ENCODE measurements around the gene ZNF574. TPM values are rescaled to one million over a fixed set of nuclear protein-coding genes. Genes with fewer than 3 reads are reported as not detected.

Gene ZNF574
- 33.0 to 41.5 TPM (median 35.7 TPM) in 5 replicates for total RNA-seq (2022; extraction: Qiagen RNA extraction; ENCODE audit: low read depth)

GRCh38 chr19:42075616-42076379, at the start of gene ZNF574:
Gene ZNF574, plus strand, starts transcription at chr19:42076166. Its CDS starts 2,441 bp downstream, at chr19:42078607.

GRCh38 chr19:42069619-42070351, 6.2 kb upstream of the ZNF574 start, which contains the start of gene GRIK5:
Gene GRIK5, minus strand, starts transcription at chr19:42070206. Its CDS starts 4,436 bp downstream, at chr19:42065770.

Other genes with a start within 250 kb of the ZNF574 start
- not detected in 5 replicates for gene LYPD4, start 231.5 kb upstream of the ZNF574 start, total RNA-seq (2022; extraction: Qiagen RNA extraction; ENCODE audit: low read depth)
- not detected in 5 replicates for gene DMRTC2, start 231.1 kb upstream of the ZNF574 start, total RNA-seq (2022; extraction: Qiagen RNA extraction; ENCODE audit: low read depth)
- gene RPS19, start 215.9 kb upstream of the ZNF574 start, total RNA-seq (2022; extraction: Qiagen RNA extraction; ENCODE audit: low read depth): 8,700 to 10,627 TPM (median 8,984 TPM) in 5 replicates
- gene CD79A, start 198.9 kb upstream of the ZNF574 start, total RNA-seq (2022; extraction: Qiagen RNA extraction; ENCODE audit: low read depth): 1.1 to 1.2 TPM (median 1.1 TPM) in 5 replicates
- gene ARHGEF1, start 193.0 kb upstream of the ZNF574 start, total RNA-seq (2022; extraction: Qiagen RNA extraction; ENCODE audit: low read depth): 78.2 to 125 TPM (median 109 TPM) in 5 replicates
- gene ERFL, start 147.7 kb upstream of the ZNF574 start, total RNA-seq (2022; extraction: Qiagen RNA extraction; ENCODE audit: low read depth): 0.20 to 0.45 TPM (median 0.28 TPM) in 5 replicates
- 198 to 238 TPM (median 225 TPM) in 5 replicates for gene RABAC1, start 116.8 kb upstream of the ZNF574 start, total RNA-seq (2022; extraction: Qiagen RNA extraction; ENCODE audit: low read depth)
- gene ATP1A3, start 81.9 kb upstream of the ZNF574 start, total RNA-seq (2022; extraction: Qiagen RNA extraction; ENCODE audit: low read depth): 4.1 to 5.7 TPM (median 4.9 TPM) in 5 replicates
- 0.41 to 0.65 TPM (median 0.54 TPM) in 5 replicates for gene GRIK5, start 6.0 kb upstream of the ZNF574 start, total RNA-seq (2022; extraction: Qiagen RNA extraction; ENCODE audit: low read depth)
- gene POU2F2, start 56.3 kb downstream of the ZNF574 start, total RNA-seq (2022; extraction: Qiagen RNA extraction; ENCODE audit: low read depth): 0.33 to 0.63 TPM (median 0.46 TPM) in 5 replicates
- gene DEDD2, start 141.5 kb downstream of the ZNF574 start, total RNA-seq (2022; extraction: Qiagen RNA extraction; ENCODE audit: low read depth): 60.7 to 103 TPM (median 88.3 TPM) in 5 replicates
- gene ZNF526, start 144.1 kb downstream of the ZNF574 start, total RNA-seq (2022; extraction: Qiagen RNA extraction; ENCODE audit: low read depth): 17.8 to 20.9 TPM (median 19.7 TPM) in 5 replicates
- 115 to 169 TPM (median 157 TPM) in 5 replicates for gene GSK3A, start 166.4 kb downstream of the ZNF574 start, total RNA-seq (2022; extraction: Qiagen RNA extraction; ENCODE audit: low read depth)
- 111 to 133 TPM (median 115 TPM) in 5 replicates for gene ERF, start 179.0 kb downstream of the ZNF574 start, total RNA-seq (2022; extraction: Qiagen RNA extraction; ENCODE audit: low read depth)
- gene CIC, start 193.1 kb downstream of the ZNF574 start, total RNA-seq (2022; extraction: Qiagen RNA extraction; ENCODE audit: low read depth): 46.3 to 68.8 TPM (median 57.9 TPM) in 5 replicates
- 4.0 to 5.1 TPM (median 4.3 TPM) in 5 replicates for gene PRR19, start 226.0 kb downstream of the ZNF574 start, total RNA-seq (2022; extraction: Qiagen RNA extraction; ENCODE audit: low read depth)
- 130 to 158 TPM (median 136 TPM) in 5 replicates for gene PAFAH1B3, start 226.5 kb downstream of the ZNF574 start, total RNA-seq (2022; extraction: Qiagen RNA extraction; ENCODE audit: low read depth)
- 2.2 to 4.2 TPM (median 3.7 TPM) in 5 replicates for gene TMEM145, start 237.1 kb downstream of the ZNF574 start, total RNA-seq (2022; extraction: Qiagen RNA extraction; ENCODE audit: low read depth)
- 22.2 to 27.3 TPM (median 24.3 TPM) in 5 replicates for gene MEGF8, start 249.5 kb downstream of the ZNF574 start, total RNA-seq (2022; extraction: Qiagen RNA extraction; ENCODE audit: low read depth)